H9 (cell line): Measurements from ENCODE around the gene GCN1. TPM values are rescaled to one million over a fixed set of nuclear protein-coding genes. Genes with fewer than 3 reads are reported as not detected.

Experiments
- DNase-seq: peaks from one replicate; pipeline ENCODE4 v3.0.0-alpha.2; 2017
- H2AFZ ChIP-seq: one replicate; pipeline ENCODE4 v1.6.1; 2013; ENCODE audit warnings: mild to moderate bottlenecking, low read length, control low read depth, moderate library complexity
- H2AK5ac ChIP-seq: 2 replicates; pipeline ENCODE4 v1.6.1; 2013; ENCODE audit warnings: low read length, control low read depth, mixed read lengths; ENCODE audit not compliant: insufficient read length
- H2BK120ac ChIP-seq: one replicate; pipeline ENCODE4 v1.6.1; 2013; ENCODE audit warnings: low read depth, mild to moderate bottlenecking, low read length, control low read depth, inconsistent platforms; ENCODE audit not compliant: poor library complexity, severe bottlenecking
- H2BK12ac ChIP-seq: 2 replicates; pipeline ENCODE4 v1.6.1; 2013; ENCODE audit warnings: low read length, control low read depth, mixed read lengths, low read depth; ENCODE audit not compliant: insufficient read length
- H2BK15ac ChIP-seq: 2 replicates; pipeline ENCODE4 v1.6.1; 2013; ENCODE audit warnings: low read depth, low read length, control low read depth
- H2BK20ac ChIP-seq: one replicate; pipeline ENCODE4 v1.6.1; 2013; ENCODE audit warnings: low read depth, mild to moderate bottlenecking, low read length, control low read depth, inconsistent platforms; ENCODE audit not compliant: poor library complexity, severe bottlenecking
- H2BK5ac ChIP-seq: 2 replicates; pipeline ENCODE4 v1.6.1; 2013; ENCODE audit warnings: low read length, control low read depth, mixed read lengths; ENCODE audit not compliant: insufficient read length
- H3K14ac ChIP-seq: 2 replicates; pipeline ENCODE4 v1.6.1; 2013; ENCODE audit warnings: low read length, control low read depth; ENCODE audit not compliant: insufficient read depth
- H3K18ac ChIP-seq: 2 replicates; pipeline ENCODE4 v1.6.1; 2013; ENCODE audit warnings: low read depth, mild to moderate bottlenecking, mixed read lengths, low read length, control low read depth; ENCODE audit not compliant: insufficient read length
- H3K23ac ChIP-seq: 2 replicates; pipeline ENCODE4 v1.6.1; 2013; ENCODE audit warnings: low read length, control low read depth, mixed read lengths, low read depth; ENCODE audit not compliant: insufficient read length
- H3K23me2 ChIP-seq: 2 replicates; pipeline ENCODE4 v1.6.1; 2013; ENCODE audit warnings: low read depth, mild to moderate bottlenecking, mixed read lengths, low read length, control low read depth; ENCODE audit not compliant: insufficient read length, poor library complexity, severe bottlenecking
- H3K27ac ChIP-seq: 2 replicates; pipeline ENCODE4 v1.5.1; 2013; ENCODE audit warnings: low read length, control low read depth, mixed read lengths, low read depth; ENCODE audit not compliant: insufficient read length
- H3K27me3 ChIP-seq: 2 replicates; pipeline ENCODE4 v1.6.1; 2013; ENCODE audit warnings: low read length, control low read depth, inconsistent platforms; ENCODE audit not compliant: insufficient read depth
- H3K4ac ChIP-seq: 2 replicates; pipeline ENCODE4 v1.6.1; 2013; ENCODE audit warnings: low read depth, mild to moderate bottlenecking, control low read depth, inconsistent platforms, low read length, moderate library complexity
- H3K4me1 ChIP-seq: 2 replicates; pipeline ENCODE4 v1.6.1; 2013; ENCODE audit warnings: low read length, control low read depth, inconsistent platforms; ENCODE audit not compliant: insufficient read depth
- H3K4me2 ChIP-seq: 2 replicates; pipeline ENCODE4 v1.6.1; 2013; ENCODE audit warnings: low read length, control low read depth, mixed read lengths; ENCODE audit not compliant: insufficient read length, insufficient read depth
- H3K56ac ChIP-seq: 2 replicates; pipeline ENCODE4 v1.6.1; 2013; ENCODE audit warnings: low read depth, mild to moderate bottlenecking, mixed read lengths, low read length, control low read depth; ENCODE audit not compliant: insufficient read length
- H3K79me1 ChIP-seq: 2 replicates; pipeline ENCODE4 v1.6.1; 2013; ENCODE audit warnings: low read depth, mild to moderate bottlenecking, moderate library complexity, low read length, control low read depth, inconsistent platforms; ENCODE audit not compliant: insufficient read depth, poor library complexity, severe bottlenecking
- H3K79me2 ChIP-seq: 2 replicates; pipeline ENCODE4 v1.6.1; 2013; ENCODE audit warnings: low read length, control low read depth, inconsistent platforms; ENCODE audit not compliant: insufficient read depth
- H3K9ac ChIP-seq: 2 replicates; pipeline ENCODE4 v1.6.1; 2013; ENCODE audit warnings: low read length, control low read depth, mixed read lengths; ENCODE audit not compliant: insufficient read length; ENCODE audit errors: extremely low read depth
- H3K9me3 ChIP-seq: one replicate; pipeline ENCODE4 v1.6.1; 2013; ENCODE audit warnings: low read depth, low read length, inconsistent platforms; ENCODE audit not compliant: control insufficient read depth
- H3T11ph ChIP-seq: one replicate; pipeline ENCODE4 v1.6.1; 2013; ENCODE audit warnings: mild to moderate bottlenecking, low read length, control low read depth, inconsistent platforms
- H4K20me1 ChIP-seq: one replicate; pipeline ENCODE4 v1.6.1; 2013; ENCODE audit not compliant: control insufficient read depth, insufficient read length, insufficient read depth
- H4K5ac ChIP-seq: 2 replicates; pipeline ENCODE4 v1.6.1; 2013; ENCODE audit warnings: low read depth, mild to moderate bottlenecking, mixed read lengths, low read length, control low read depth; ENCODE audit not compliant: insufficient read length
- H4K8ac ChIP-seq: replicated peaks from 2 replicates; pipeline ENCODE4 v1.6.1; 2013; ENCODE audit warnings: low read length, control low read depth, mixed read lengths, low read depth; ENCODE audit not compliant: insufficient read length
- H4K91ac ChIP-seq: 2 replicates; pipeline ENCODE4 v1.6.1; 2013; ENCODE audit warnings: low read depth, mild to moderate bottlenecking, moderate library complexity, mixed read lengths, low read length, control low read depth; ENCODE audit not compliant: insufficient read length
- H3K27ac Mint-ChIP-seq, 3 experiments: 2 replicates in 2 of 3; 3 replicates in 1 of 3; pipeline ENCODE4 v1.8.0; 2020 to 2021; ENCODE audit warnings: mixed read lengths in 3 of 3, mild to moderate bottlenecking in 1 of 3, moderate library complexity in 1 of 3
- H3K27me3 Mint-ChIP-seq: 2 replicates; pipeline ENCODE4 v1.8.0; 2021; ENCODE audit warnings: low read depth, mild to moderate bottlenecking, moderate library complexity, mixed read lengths
- H3K36me3 Mint-ChIP-seq, 3 experiments: 2 replicates in 2 of 3; 3 replicates in 1 of 3; pipeline ENCODE4 v1.8.0; 2020 to 2021; ENCODE audit warnings: low read depth in 3 of 3, mixed read lengths in 3 of 3; ENCODE audit not compliant: insufficient read depth in 1 of 3
- H3K4me1 Mint-ChIP-seq, 2 experiments: 2 replicates each; pipeline ENCODE4 v1.8.0; 2020; ENCODE audit warnings: mixed read lengths in 2 of 2
- H3K4me3 Mint-ChIP-seq, 2 experiments: 2 replicates in 1 of 2; 3 replicates in 1 of 2; pipeline ENCODE4 v1.8.0; 2020 to 2021; ENCODE audit warnings: mild to moderate bottlenecking in 2 of 2, mixed read lengths in 2 of 2, moderate library complexity in 1 of 2
- H3K9me3 Mint-ChIP-seq, 2 experiments: 2 replicates in 1 of 2; 3 replicates in 1 of 2; pipeline ENCODE4 v1.8.0; 2020; ENCODE audit warnings: mild to moderate bottlenecking in 2 of 2, mixed read lengths in 2 of 2, moderate library complexity in 1 of 2
- CTCF ChIP-seq: fragments of 200-600 bp; sonication (generic); conservative IDR thresholded peaks from 3 replicates; pipeline ENCODE4 v1.8.0; 2021; ENCODE audit warnings: antibody characterized with exemption, mild to moderate bottlenecking
- WGBS: extraction: QIAGEN DNeasy Blood & Tissue Kit; methylation state at CpG from one replicate; pipeline ENCODE4 v1.1.7; 2013; ENCODE audit warnings: missing lambda C conversion rate, low lambda C conversion rate, mixed read lengths; ENCODE audit not compliant: insufficient read length; ENCODE audit errors: extremely low coverage; 5-methylcytosine and 5-hydroxymethylcytosine counted together
- total RNA-seq: library from RNA; stranded (reverse); gene quantifications from 2 replicates; pipeline ENCODE4 v1.2.1, GENCODE V29; 2021

The GCN1 gene
- total RNA-seq, 1 experiment from 2014 or later: 137 TPM

GRCh38 chr12:120230974-120231315 is 36.4 kb upstream of the GCN1 start:
- Mint-ChIP-seq H3K36me3 (peaks cover 3 to 7% (median 4%) of the 10 kb centered on the region in 3 experiments; a peak in 4 of 7 replicates), H3K27ac (peak overlapping the region; percentile 99), H3K27me3 (no peaks in the 10 kb centered on the region), H3K4me3 (peak overlapping the region; percentile 51 to 67), H3K9me3 (no peaks in the 10 kb centered on the region), H3K4me1 (peaks cover 86 to 89% of the 10 kb centered on the region in 2 experiments)
- Histone ChIP-seq H3K18ac (peak overlapping the region; percentile 88), H2BK5ac (peak overlapping the region; percentile 82), H3K23me2 (peaks cover 3% of the 10 kb centered on the region), H4K91ac (no peak overlapping the region), H3K4me1 (peaks cover 39% of the 10 kb centered on the region), H3K4me2 (peak overlapping the region; percentile 19), H2AK5ac (peak overlapping the region; percentile 23), H2AFZ (no peak overlapping the region), H4K5ac (peak overlapping the region; percentile 67), H3K56ac (no peak overlapping the region), H3K27ac (peak overlapping the region; percentile 86), H3K9me3 (no peaks in the 10 kb centered on the region), H3K79me1 (peaks cover 3% of the 10 kb centered on the region), H3K23ac (no peak overlapping the region), H3K79me2 (peaks cover 8% of the 10 kb centered on the region; the same call in 1 of the 2 replicates), H3K14ac (peak overlapping the region; percentile 72), H3K9ac (peak overlapping the region; percentile 58), H3K4ac (peak overlapping the region; percentile 19; the same call in 1 of the 2 replicates), H4K8ac (no peak overlapping the region), H2BK12ac (peak overlapping the region; percentile 26), H2BK120ac (peak overlapping the region; percentile 74), H4K20me1 (no peaks in the 10 kb centered on the region), H3K27me3 (no peaks in the 10 kb centered on the region), H3T11ph (no peak overlapping the region), H2BK15ac (no peak overlapping the region), H2BK20ac (no peak overlapping the region)
- DNase-seq: no peak
- WGBS: no CpG with 5 or more reads among the region's 6 CpGs
- TF ChIP-seq CTCF: no peak
